Heart left ventricle (tissue), 16 donors: ENCODE data around the gene NMNAT2. TPM values are rescaled to one million over a fixed set of nuclear protein-coding genes. Genes with fewer than 3 reads are reported as not detected.

Experiments used
- ATAC-seq, 4 donors: fragments of 200-7000 bp; cut with Tn5 transposase; one replicate each; pipeline ENCODE4 v1.9.1; 2020 to 2022; ENCODE audit warnings: moderate library complexity in 4 of 4, mild to moderate bottlenecking in 3 of 4, moderate number of reproducible peaks in 1 of 4
- DNase-seq, 5 donors: peaks; one replicate each; pipeline ENCODE4 v3.0.0-alpha.2; 2020
- H3K27ac ChIP-seq, 12 donors: fragments of 200-600 bp; sonication (generic) in 4 of 12; one replicate each; pipeline versions ENCODE4 v1.5.0 to v1.8.0; 2016 to 2022; ENCODE audit warnings: mild to moderate bottlenecking in 2 of 12
- H3K27me3 ChIP-seq, 9 donors: fragments of 200-600 bp; sonication (generic) in 2 of 9; one replicate each; pipeline versions ENCODE4 v1.5.1 to v1.8.0; 2016 to 2022; ENCODE audit warnings: mild to moderate bottlenecking in 3 of 9
- H3K36me3 ChIP-seq, 9 donors: fragments of 200-600 bp; sonication (generic) in 2 of 9; one replicate each; pipeline versions ENCODE4 v1.5.0 to v1.8.0; 2018 to 2022; ENCODE audit warnings: mild to moderate bottlenecking in 2 of 9
- H3K4me1 ChIP-seq, 12 donors: fragments of 200-600 bp; sonication (generic) in 4 of 12; one replicate each; pipeline versions ENCODE4 v1.5.0 to v1.8.0; 2016 to 2022; ENCODE audit warnings: mild to moderate bottlenecking in 3 of 12
- H3K4me3 ChIP-seq, 12 donors: fragments of 200-600 bp; sonication (generic) in 4 of 12; one replicate each; pipeline versions ENCODE4 v1.5.0 to v1.8.0; 2017 to 2022; ENCODE audit warnings: mild to moderate bottlenecking in 9 of 12, moderate library complexity in 4 of 12
- H3K9me3 ChIP-seq, 12 donors: fragments of 200-600 bp; sonication (generic) in 4 of 12; one replicate each; pipeline versions ENCODE4 v1.5.0 to v1.8.0; 2016 to 2022; ENCODE audit warnings: mild to moderate bottlenecking in 1 of 12
- CTCF ChIP-seq, 12 donors: fragments of 200-600 bp; sonication (generic) in 4 of 12; IDR thresholded peaks; one replicate each; pipeline versions ENCODE4 v1.5.0 to v1.8.0; 2018 to 2022; ENCODE audit warnings: antibody characterized with exemption in 12 of 12, mild to moderate bottlenecking in 5 of 12
- POLR2A ChIP-seq, 2 donors: fragments of 450-650 bp; IDR thresholded peaks; one replicate each; pipeline ENCODE4 v1.6.1; 2017; ENCODE audit warnings: antibody characterized with exemption in 2 of 2, mild to moderate bottlenecking in 2 of 2, moderate library complexity in 2 of 2
- WGBS, 4 donors: extraction: QIAGEN DNeasy Blood & Tissue Kit in 2 of 4; methylation state at CpG; one replicate each; pipeline versions ENCODE4 v1.1.5 to v1.1.7; 2013 to 2018; 5-methylcytosine and 5-hydroxymethylcytosine counted together
- intact Hi-C, 10 donors: fragments of 100-400 bp; cut with DNase I; formaldehyde crosslinking; loops; one replicate each; pipeline versions ENCODE4 v1.11.1 to v1.14.2; 2022
- polyA plus RNA-seq, 2 donors: library from polyadenylated mRNA; stranded (reverse); fragments of 200-250 nt; gene quantifications; one replicate each; pipeline ENCODE4 v1.2.3, GENCODE V29; 2013
- total RNA-seq, 9 donors: library from RNA; depleted of rRNA in 2 of 9; stranded (reverse); fragments of >200 nt in 2 of 9; fragmentation: NEBNext Ultra II Directional in 3 of 9; extraction: Animal tissue kit (Norgen Biotek cat#: 25700) in 3 of 9; gene quantifications; one replicate each; pipeline versions ENCODE4 v1.1.0 to v1.2.4, GENCODE V29; 2016 to 2023
- donor health status: ischemic (EF 13 %, LVEDD 7.1; RV severe dilation, severe dysfunction).
- donor health status: healthy with polysubstance abuse.
- donor health status: DM: no; HTN: yes; CAD: no.
- donor health status: DM: no; HTN: no; CAD: no.
- donor health status: ischemic (EF 25% LVEDD 6.9; RV normal size, moderate dysfunction).
- donor health status: ischemic (EF 25% LVEDD 5.7; RV mildly dilated, moderate dysfunction).
- donor health status: healthy.
- donor health status: DM: yes; HTN: yes; CAD: no.
- donor health status: ischemic (EF 35%, LVEDD 5.7; RV mildly dilated, moderate dysfunction).
- donor health status: nonischemic (EF 11% LVEDD 7.7; RV severe dilation, severe dysfunction).
- donor health status: DM: yes; HTN: yes; CAD: no.
- donor health status: PGD.
- donor health status: ischemic (EF 29% LVEDD 5.4; RV normal size, mild dysfunction).
- donor health status: nonischemic (EF 23%, LVEDD 6.1; RV moderate dilation, normal function).

Gene NMNAT2
- total and polyA plus RNA-seq, 11 donors: 0.53 to 5.1 (median 1.9) TPM

- 60 to 67% (median 62%) methylated on average over 5 of the region's 5 CpGs for WGBS, 4 donors
- peaks cover 0 to 12% (median 2%) of the 10 kb centered on the region in 12 donors for H3K4me1 ChIP-seq
- intact Hi-C loops: no loop called here
Observed at GRCh38 chr1:183360473-183360872, 57.7 kb downstream of the NMNAT2 start.

GRCh38 chr1:183356534-183357182 is 61.5 kb downstream of the NMNAT2 start:
- Histone ChIP-seq H3K4me1 (peaks cover 0 to 13% (median 2%) of the 10 kb centered on the region in 12 donors), H3K36me3 (no peaks in the 10 kb centered on the region), H3K4me3 (no peak overlapping the region), H3K9me3 (no peaks in the 10 kb centered on the region), H3K27me3 (peaks cover 0 to 8% (median 0%) of the 10 kb centered on the region in 9 donors), H3K27ac (no peak overlapping the region)
- intact Hi-C loops: no loop called here
- WGBS, 4 donors: 50 to 64% (median 59%) methylated on average over 6 of the region's 6 CpGs
- DNase-seq (no peak), ATAC-seq (peak; percentile 14 to 64 (median 53))
- TF ChIP-seq CTCF (IDR thresholded peaks at IDR 0.05) (no peak), POLR2A (IDR thresholded peaks at IDR 0.05) (no peak)

More at GRCh38 chr1:183360473-183360872, 57.7 kb downstream of the NMNAT2 start:
- DNase-seq (no peak), ATAC-seq (no peak)
- Histone ChIP-seq H3K27me3 (peaks cover 0 to 8% (median 0%) of the 10 kb centered on the region in 9 donors), H3K4me3 (no peak overlapping the region), H3K36me3 (no peaks in the 10 kb centered on the region), H3K27ac (no peak overlapping the region), H3K9me3 (no peaks in the 10 kb centered on the region)
- TF ChIP-seq CTCF (IDR thresholded peaks at IDR 0.05): no peak

- intact Hi-C loops: no loop called here
Observed at GRCh38 chr1:183355797-183356196, 62.4 kb downstream of the NMNAT2 start.

GRCh38 chr1:183355181-183355580 is 63.0 kb downstream of the NMNAT2 start:
- Histone ChIP-seq H3K4me1 (peaks cover 0 to 13% (median 2%) of the 10 kb centered on the region in 12 donors), H3K9me3 (no peaks in the 10 kb centered on the region), H3K27ac (no peak overlapping the region), H3K4me3 (no peak overlapping the region), H3K27me3 (peaks cover 0 to 8% (median 0%) of the 10 kb centered on the region in 9 donors), H3K36me3 (no peaks in the 10 kb centered on the region)
- ATAC-seq (no peak), DNase-seq (no peak)
- TF ChIP-seq POLR2A (IDR thresholded peaks at IDR 0.05) (no peak), CTCF (IDR thresholded peaks at IDR 0.05) (no peak)
- intact Hi-C loops: no loop called here
- 86 to 94% (median 88%) methylated on average over 6 of the region's 6 CpGs for WGBS, 4 donors

More at GRCh38 chr1:183355797-183356196, 62.4 kb downstream of the NMNAT2 start:
- ATAC-seq: peak in 2 of 4 donors; percentile 15 to 33
- Histone ChIP-seq H3K9me3 (no peaks in the 10 kb centered on the region), H3K27me3 (peaks cover 0 to 8% (median 0%) of the 10 kb centered on the region in 9 donors), H3K4me3 (no peak overlapping the region), H3K4me1 (peaks cover 0 to 13% (median 2%) of the 10 kb centered on the region in 12 donors), H3K36me3 (no peaks in the 10 kb centered on the region), H3K27ac (no peak overlapping the region)
- DNase-seq: no peak
- WGBS, 4 donors: 57 to 77% (median 67%) methylated on average over 3 of the region's 3 CpGs
- TF ChIP-seq POLR2A (IDR thresholded peaks at IDR 0.05): no peak
- TF ChIP-seq CTCF (IDR thresholded peaks at IDR 0.05): no peak
